ENCODE results near the gene AHRR.

- no peak for TF ChIP-seq EGR1 (IDR thresholded peaks at IDR 0.05)
- no peak for TF ChIP-seq REST (IDR thresholded peaks at IDR 0.05; ENCODE audit: low read depth)
- no peak for TF ChIP-seq RAD21 (IDR thresholded peaks at IDR 0.05; ENCODE audit: low read depth)
- no peak for TF ChIP-seq CEBPB (IDR thresholded peaks at IDR 0.05)
- TF ChIP-seq EP300 (IDR thresholded peaks at IDR 0.05; ENCODE audit: borderline replicate concordance) = no peak
- no peak for TF ChIP-seq TCF12 (IDR thresholded peaks at IDR 0.05; ENCODE audit: low read depth)
- TF ChIP-seq TAF1 (IDR thresholded peaks at IDR 0.05; ENCODE audit: low read depth) = no peak
- TF ChIP-seq YY1 (IDR thresholded peaks at IDR 0.05; ENCODE audit: low read depth) = no peak
- no peak for TF ChIP-seq MAX (IDR thresholded peaks at IDR 0.05)
These were observed 106.0 kb downstream of the AHRR start for GRCh38 chr5:427415-428087.
